NT2/D1 (cell line): ENCODE measurements around the gene CHGA.

ENCODE experiments used
- DNase-seq: peaks from one replicate; pipeline ENCODE4 v3.0.0-alpha.2; 2011; ENCODE audit warnings: low read depth, low spot score
- H3K27me3 ChIP-seq: 2 replicates; pipeline ENCODE4 v1.6.0; 2011; ENCODE audit warnings: mild to moderate bottlenecking; ENCODE audit not compliant: insufficient read length, insufficient read depth
- H3K36me3 ChIP-seq: 2 replicates; pipeline ENCODE4 v1.6.1; 2011; ENCODE audit warnings: mild to moderate bottlenecking, low read length, mixed read lengths; ENCODE audit not compliant: insufficient read depth, insufficient read length
- H3K4me1 ChIP-seq: 2 replicates; pipeline ENCODE4 v1.5.1; 2011; ENCODE audit not compliant: insufficient read depth, insufficient read length
- H3K4me3 ChIP-seq: 2 replicates; pipeline ENCODE4 v1.5.1; 2011; ENCODE audit warnings: low read depth; ENCODE audit not compliant: insufficient read length
- H3K9ac ChIP-seq: 2 replicates; pipeline ENCODE4 v1.6.0; 2011; ENCODE audit warnings: low read depth; ENCODE audit not compliant: insufficient read length
- H3K9me3 ChIP-seq: 2 replicates; pipeline ENCODE4 v1.5.1; 2011; ENCODE audit warnings: mild to moderate bottlenecking, low read length; ENCODE audit not compliant: insufficient read depth
- SUZ12 ChIP-seq: IDR thresholded peaks from 2 replicates; pipeline ENCODE4 v1.6.1; 2011; ENCODE audit not compliant: insufficient read length, insufficient read depth; ENCODE audit errors: extremely low read depth
- YY1 ChIP-seq: IDR thresholded peaks from 2 replicates; pipeline ENCODE4 v1.6.1; 2011; ENCODE audit not compliant: insufficient read length, insufficient read depth
- ZNF274 ChIP-seq: IDR thresholded peaks from 2 replicates; pipeline ENCODE4 v1.6.1; 2011; ENCODE audit warnings: mild to moderate bottlenecking, low read depth, low read length

Gene CHGA

GRCh38 chr14:92944976-92945375 lies 22.0 kb downstream of the CHGA start:
- DNase-seq: no peak
- TF ChIP-seq SUZ12 (no peak), ZNF274 (no peak), YY1 (no peak)
- Histone ChIP-seq H3K4me1 (peaks cover 7% of the 10 kb centered on the region), H3K36me3 (peaks cover 5% of the 10 kb centered on the region), H3K4me3 (no peak overlapping the region), H3K27me3 (no peaks in the 10 kb centered on the region), H3K9me3 (no peaks in the 10 kb centered on the region), H3K9ac (no peak overlapping the region)

GRCh38 chr14:92945544-92945943 lies 22.6 kb downstream of the CHGA start:
- no peak overlapping the region for H3K4me3 ChIP-seq
- no peak for TF ChIP-seq ZNF274
- TF ChIP-seq SUZ12: no peak
- TF ChIP-seq YY1: no peak
- H3K36me3 ChIP-seq: peaks cover 10% of the 10 kb centered on the region
- no peaks in the 10 kb centered on the region for H3K27me3 ChIP-seq
- no peak for DNase-seq
- H3K9me3 ChIP-seq: no peaks in the 10 kb centered on the region
- H3K9ac ChIP-seq: no peak overlapping the region
- H3K4me1 ChIP-seq: peaks cover 7% of the 10 kb centered on the region

GRCh38 chr14:92945959-92946846 lies 23.3 kb downstream of the CHGA start:
- no peak overlapping the region for H3K4me3 ChIP-seq
- H3K4me1 ChIP-seq: peaks cover 7% of the 10 kb centered on the region
- no peaks in the 10 kb centered on the region for H3K9me3 ChIP-seq
- no peak overlapping the region for H3K9ac ChIP-seq
- no peaks in the 10 kb centered on the region for H3K27me3 ChIP-seq
- H3K36me3 ChIP-seq: peaks cover 10% of the 10 kb centered on the region
- DNase-seq: no peak
- TF ChIP-seq ZNF274: no peak
- TF ChIP-seq YY1: no peak
- no peak for TF ChIP-seq SUZ12

- H3K9ac ChIP-seq: no peak overlapping the region
- no peaks in the 10 kb centered on the region for H3K9me3 ChIP-seq
- H3K4me3 ChIP-seq: no peak overlapping the region
- no peaks in the 10 kb centered on the region for H3K27me3 ChIP-seq
- DNase-seq: no peak
- H3K36me3 ChIP-seq: peaks cover 10% of the 10 kb centered on the region
- TF ChIP-seq YY1: no peak
- no peak for TF ChIP-seq SUZ12
- TF ChIP-seq ZNF274: no peak
- peaks cover 2% of the 10 kb centered on the region for H3K4me1 ChIP-seq
Observed at GRCh38 chr14:92946847-92947545, 24.0 kb downstream of the CHGA start.

- H3K9ac ChIP-seq: no peak overlapping the region
- peaks cover 13% of the 10 kb centered on the region for H3K36me3 ChIP-seq
- TF ChIP-seq SUZ12 (no peak), ZNF274 (no peak), YY1 (no peak)
- H3K27me3 ChIP-seq: no peaks in the 10 kb centered on the region
- H3K9me3 ChIP-seq: no peaks in the 10 kb centered on the region
- H3K4me1 ChIP-seq: no peaks in the 10 kb centered on the region
- H3K4me3 ChIP-seq: no peak overlapping the region
- no peak for DNase-seq
Observed at GRCh38 chr14:92948647-92949046, 25.7 kb downstream of the CHGA start.

GRCh38 chr14:92949496-92950192 lies 26.7 kb downstream of the CHGA start:
- Histone ChIP-seq H3K9me3 (no peaks in the 10 kb centered on the region), H3K9ac (no peak overlapping the region), H3K4me3 (no peak overlapping the region), H3K4me1 (no peaks in the 10 kb centered on the region), H3K36me3 (peaks cover 13% of the 10 kb centered on the region), H3K27me3 (no peaks in the 10 kb centered on the region)
- no peak for DNase-seq
- TF ChIP-seq SUZ12 (no peak), YY1 (no peak), ZNF274 (no peak)

- H3K9me3 ChIP-seq: no peaks in the 10 kb centered on the region
- TF ChIP-seq ZNF274 (no peak), SUZ12 (no peak), YY1 (no peak)
- no peak overlapping the region for H3K9ac ChIP-seq
- no peaks in the 10 kb centered on the region for H3K4me1 ChIP-seq
- no peak overlapping the region for H3K4me3 ChIP-seq
- no peaks in the 10 kb centered on the region for H3K27me3 ChIP-seq
- H3K36me3 ChIP-seq: peaks cover 13% of the 10 kb centered on the region
- no peak for DNase-seq
Observed at GRCh38 chr14:92950193-92950540, 27.2 kb downstream of the CHGA start.

- no peak for DNase-seq
- Histone ChIP-seq H3K36me3 (peaks cover 8% of the 10 kb centered on the region), H3K27me3 (no peaks in the 10 kb centered on the region), H3K9me3 (no peaks in the 10 kb centered on the region), H3K4me3 (no peak overlapping the region), H3K4me1 (no peaks in the 10 kb centered on the region), H3K9ac (no peak overlapping the region)
- TF ChIP-seq YY1: no peak
- no peak for TF ChIP-seq SUZ12
- TF ChIP-seq ZNF274: no peak
Observed at GRCh38 chr14:92950773-92951172, 27.8 kb downstream of the CHGA start.
